Tongue (tissue), 2 donors: ENCODE data around the gene CAT. TPM values are rescaled to one million over a fixed set of nuclear protein-coding genes. Genes with fewer than 3 reads are reported as not detected.

ENCODE experiments used
- DNase-seq: peaks from one replicate; pipeline ENCODE4 v3.0.0-alpha.2; 2015
- total RNA-seq: library from RNA; depleted of rRNA; stranded (reverse); fragments of >200 nt; gene quantifications from one replicate; pipeline ENCODE4 v1.2.3, GENCODE V29; 2014

The CAT gene
- total RNA-seq, 1 donor from 2014 or later: 118 TPM

DNA sequence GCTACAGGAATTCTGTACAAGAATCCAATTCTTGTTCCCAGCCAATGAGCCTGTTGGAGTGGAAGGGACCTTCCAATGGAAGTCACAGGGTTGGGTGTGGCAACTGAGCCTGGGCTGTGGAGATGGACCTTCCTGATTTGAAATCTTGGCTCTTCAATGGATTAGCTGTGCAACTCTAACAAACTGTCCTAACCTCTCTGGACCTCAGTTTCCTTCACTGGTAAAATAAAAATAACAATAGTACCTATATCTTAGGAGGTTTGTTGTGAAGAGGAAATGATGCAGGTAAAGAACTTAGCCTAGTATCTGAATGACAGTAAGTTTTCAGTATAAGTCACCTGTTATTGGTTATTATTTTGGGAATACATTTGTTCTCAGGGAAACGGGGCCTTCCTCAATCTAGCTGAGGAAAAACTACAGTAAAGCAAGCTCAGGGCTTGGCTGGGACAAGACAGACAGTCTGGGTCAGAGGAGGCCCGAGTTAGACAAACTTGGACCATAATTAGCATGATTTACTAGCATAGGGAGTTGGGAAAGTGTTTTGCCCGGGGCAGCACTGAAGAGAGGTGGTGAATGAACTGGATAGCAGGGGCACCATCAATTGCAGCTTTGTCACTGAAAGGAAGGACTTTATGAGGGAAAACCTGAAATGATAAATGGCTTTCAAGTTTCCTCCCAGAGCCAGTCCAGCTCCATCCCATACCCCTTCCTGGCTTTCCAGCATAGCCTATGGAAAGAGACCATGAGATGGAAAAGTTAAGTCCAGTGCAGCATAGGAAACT is 61.2 kb downstream of the CAT start:
- DNase-seq: no peak

DNA sequence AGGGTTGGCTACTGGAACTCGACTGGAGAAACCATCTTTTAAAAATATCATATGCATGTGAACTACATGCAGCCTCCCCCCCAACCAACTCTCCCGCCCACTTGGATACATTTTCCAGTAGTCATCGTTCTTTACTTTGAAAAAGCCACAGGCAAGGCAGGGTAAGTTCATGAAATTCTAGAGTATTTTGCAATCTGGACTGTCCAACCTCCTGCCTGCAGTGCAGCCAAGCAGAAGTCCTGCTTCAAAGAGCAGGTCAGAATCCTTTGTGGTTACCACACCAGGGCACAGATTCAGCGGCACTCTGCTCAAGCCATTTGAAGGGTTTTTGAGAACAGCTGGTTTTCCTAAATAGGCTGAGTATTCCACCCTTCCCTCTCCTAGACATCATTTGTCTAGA is 62.8 kb downstream of the CAT start:
- peak; percentile 18 for DNase-seq

DNA sequence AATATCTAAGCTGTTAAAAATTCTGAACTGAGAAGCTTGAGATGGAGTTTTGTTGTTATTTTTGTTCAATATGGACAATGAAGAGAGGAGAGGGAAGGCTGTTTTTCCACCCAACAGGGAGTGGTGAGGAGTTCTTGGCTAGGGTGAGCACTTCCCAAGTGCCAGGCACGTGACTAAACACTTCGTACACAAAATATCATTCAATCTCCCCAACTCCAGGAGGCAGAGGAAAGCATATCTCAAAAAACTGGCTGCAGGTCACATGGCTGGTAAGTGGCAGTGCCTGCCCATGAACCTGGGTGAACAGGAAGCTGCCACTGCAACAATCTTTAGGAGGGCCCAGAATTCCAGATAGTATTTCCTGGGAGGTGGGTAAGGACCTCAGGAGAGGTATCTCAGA is 63.2 kb downstream of the CAT start:
- no peak for DNase-seq

DNA sequence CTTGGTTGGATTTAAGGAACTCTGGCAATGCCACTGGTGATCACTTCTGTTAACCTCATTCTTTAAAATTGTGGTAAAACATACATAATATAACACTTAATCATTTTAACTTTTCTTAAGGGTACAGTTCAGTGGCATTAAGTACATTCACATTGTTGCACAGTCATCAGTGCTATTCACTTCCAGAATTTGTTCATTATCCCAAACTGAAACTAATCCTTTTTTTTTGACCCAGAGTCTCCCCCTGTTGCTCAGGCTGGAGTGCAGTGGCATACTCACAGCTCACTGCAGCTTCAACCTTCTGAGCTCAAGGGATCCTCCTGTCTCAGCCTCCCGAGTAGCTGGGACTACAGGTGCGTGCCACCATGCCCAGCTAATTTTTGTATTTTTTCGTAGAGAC is 64.2 kb downstream of the CAT start:
- no peak for DNase-seq

DNA sequence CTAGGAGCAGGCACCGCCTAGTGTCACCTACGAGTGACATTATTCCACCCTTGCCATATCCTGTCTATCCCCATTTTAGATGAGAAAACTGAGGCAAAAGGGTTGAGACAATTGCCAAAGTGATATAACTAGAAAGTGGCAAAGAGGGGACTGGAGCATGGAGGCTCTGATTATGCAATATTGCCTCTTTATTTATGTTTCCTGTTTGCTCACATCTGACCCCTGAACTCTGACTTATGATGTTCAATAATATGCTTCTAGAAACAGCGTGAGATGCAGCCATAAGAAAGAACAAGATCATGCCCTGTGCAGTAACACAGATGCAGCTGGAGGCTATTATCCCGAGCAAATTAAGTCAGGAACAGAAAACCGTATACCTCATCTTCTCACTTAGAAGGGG is 67.1 kb downstream of the CAT start:
- no peak for DNase-seq

DNA sequence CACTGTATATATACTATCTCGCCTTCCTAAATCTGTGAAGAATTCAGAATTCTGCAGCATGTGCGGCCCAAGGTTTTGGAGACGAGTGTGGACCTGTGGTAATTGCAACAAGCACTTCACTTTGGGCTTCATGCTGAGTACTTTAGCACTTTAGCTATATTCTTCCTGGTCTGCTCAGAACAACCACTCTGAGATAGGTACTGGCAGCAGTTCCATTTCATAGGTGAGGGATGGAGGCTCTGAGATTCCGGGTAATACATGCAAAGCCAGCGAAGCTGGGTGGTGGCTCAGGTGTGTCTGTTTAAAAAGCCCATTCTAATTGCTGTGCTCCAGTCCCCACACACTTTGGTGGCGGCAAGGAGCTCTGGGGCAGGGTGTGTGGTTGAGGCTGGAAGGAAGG is 68.4 kb downstream of the CAT start:
- no peak for DNase-seq

DNA sequence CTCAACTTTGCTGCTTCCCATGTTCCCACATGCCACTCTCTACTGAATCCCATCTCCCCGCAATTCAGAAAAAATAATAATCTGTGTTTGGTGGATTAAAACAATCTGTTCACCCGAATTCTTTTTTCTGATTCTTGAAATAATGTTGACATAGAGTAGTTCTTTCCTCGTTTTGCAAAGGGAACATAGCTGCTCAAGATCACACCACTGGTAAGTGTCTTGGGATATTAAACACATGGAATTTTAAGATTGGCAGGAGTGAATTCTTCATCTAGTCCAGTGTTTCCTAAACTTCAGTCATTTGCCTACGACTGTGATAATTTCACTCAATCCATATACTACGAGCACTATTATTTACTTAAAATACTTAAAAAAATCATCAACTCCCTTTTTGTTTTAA is 68.9 kb downstream of the CAT start:
- no peak for DNase-seq

DNA sequence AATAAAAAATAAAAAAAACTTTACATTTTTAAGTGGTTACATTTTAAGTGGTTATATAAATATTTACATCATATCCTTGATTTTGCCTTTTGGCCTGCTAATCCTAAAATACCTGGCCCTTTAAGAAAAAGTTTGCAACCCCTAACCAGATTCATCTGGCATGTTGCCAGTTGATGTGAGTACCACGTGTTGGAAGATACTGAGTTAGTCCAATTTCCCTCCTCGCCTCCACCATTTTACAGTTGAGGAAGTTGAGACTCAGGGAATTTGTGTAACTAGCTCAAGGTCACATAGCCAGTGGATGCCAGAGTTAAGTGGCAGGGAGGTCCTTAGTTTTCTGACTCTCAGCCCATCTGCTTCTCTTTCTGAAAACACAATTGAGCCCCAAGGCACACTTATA is 69.8 kb downstream of the CAT start:
- no peak for DNase-seq

DNA sequence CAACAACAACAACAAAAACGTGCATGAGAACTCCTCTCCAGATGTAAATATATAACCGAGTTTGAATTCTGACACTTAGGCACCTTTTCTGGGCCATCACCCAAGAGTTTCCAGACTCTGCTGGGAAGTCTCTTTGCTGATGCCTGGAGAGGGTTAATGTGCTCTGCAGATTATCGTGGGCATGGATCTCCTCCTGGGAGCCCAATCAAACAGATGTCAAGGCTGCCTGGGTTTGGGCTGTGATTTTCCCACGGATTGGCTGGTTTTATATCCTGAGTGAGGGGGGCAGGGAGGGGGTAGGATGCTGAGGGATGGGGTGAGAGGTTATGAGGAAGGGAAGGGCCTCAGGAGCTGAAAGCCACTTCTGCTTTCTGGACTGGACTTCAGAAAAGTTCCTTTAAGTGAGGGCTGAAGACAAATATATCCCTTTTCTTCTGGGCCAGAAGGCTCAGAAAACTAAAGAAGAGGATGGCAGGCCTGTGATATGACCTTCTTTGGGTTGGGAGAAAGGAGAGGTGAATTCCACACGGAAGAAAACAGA is 70.7 kb downstream of the CAT start:
- DNase-seq: no peak

DNA sequence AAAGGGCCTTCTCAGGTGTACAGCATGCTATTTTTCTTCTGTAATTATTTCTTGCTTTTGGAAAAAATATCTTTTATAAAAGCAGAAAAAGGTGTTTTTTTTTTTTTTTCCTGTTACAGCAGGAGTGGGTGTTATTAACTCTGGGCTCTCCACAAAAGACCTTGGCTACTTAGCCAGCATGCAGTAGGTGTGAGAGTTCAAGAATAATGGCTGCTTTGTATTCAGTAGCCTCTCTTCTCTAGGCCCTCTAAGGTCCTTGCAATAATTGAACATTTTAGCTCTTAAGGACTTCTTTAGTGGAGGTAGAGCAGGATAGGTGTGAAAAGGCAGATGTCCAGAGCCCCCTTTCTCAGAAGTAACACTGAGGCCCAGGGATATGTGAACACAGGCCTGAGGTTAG is 71.5 kb downstream of the CAT start:
- no peak for DNase-seq

DNA sequence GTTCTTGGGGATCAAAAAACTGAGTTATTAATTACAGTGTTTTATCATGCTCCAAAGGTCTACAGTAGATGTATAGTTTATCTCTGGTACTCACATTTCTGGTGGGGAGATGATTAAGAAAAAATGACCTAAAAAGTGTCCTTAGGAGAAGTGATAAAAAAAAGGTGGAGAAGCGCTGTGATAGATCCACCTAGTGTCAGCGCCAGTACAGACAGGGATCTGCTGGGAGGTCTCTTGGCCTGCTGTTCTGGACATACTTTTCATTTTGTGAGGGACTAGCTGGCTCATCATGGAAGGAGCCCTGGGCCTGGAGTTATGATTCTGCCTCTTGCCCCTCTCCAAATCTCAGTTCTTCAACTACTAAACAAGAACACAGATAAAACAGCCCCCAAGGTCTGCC is 71.9 kb downstream of the CAT start:
- DNase-seq: no peak

DNA sequence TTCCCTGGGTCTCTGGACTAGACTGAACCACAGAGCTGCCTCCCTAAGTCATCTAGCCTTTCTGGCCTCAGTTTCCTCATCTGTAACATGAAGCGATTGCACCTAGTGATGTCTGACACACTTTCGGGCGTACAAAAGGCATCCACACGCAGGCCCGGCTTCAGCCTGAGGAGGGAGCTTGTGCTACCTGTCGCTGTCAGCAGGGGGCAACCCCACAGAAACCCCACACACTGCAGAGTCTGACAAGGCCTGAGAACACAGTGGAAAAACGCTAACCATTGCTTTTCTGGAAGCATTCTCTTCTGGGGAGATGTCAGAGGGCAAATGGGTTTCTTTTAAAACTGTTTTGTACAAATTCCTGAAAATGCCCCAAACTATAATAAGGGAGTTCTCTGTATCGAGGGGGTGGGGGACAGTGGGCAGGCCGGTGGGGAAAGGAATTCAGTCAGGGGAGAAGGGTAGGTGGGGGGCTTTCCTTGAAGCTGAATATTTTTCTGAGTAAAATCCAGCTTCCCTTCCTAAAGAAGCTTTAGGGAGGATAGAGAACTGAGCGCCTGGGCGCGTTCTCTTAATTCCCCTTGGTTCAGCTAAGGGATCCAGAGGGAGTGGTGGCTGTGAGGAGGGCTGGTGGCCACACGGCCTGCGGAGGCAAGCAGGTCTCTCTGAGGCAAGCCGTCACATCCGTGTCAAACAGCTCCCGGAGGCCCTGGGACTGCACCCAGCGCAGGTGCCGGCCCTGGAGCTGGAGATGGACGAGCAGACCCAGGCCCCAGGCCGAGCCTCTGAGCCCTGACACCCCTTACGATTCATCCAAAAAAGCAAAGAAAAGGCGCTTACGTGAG is 74.3 kb downstream of the CAT start:
- DNase-seq: peak; percentile 46

DNA sequence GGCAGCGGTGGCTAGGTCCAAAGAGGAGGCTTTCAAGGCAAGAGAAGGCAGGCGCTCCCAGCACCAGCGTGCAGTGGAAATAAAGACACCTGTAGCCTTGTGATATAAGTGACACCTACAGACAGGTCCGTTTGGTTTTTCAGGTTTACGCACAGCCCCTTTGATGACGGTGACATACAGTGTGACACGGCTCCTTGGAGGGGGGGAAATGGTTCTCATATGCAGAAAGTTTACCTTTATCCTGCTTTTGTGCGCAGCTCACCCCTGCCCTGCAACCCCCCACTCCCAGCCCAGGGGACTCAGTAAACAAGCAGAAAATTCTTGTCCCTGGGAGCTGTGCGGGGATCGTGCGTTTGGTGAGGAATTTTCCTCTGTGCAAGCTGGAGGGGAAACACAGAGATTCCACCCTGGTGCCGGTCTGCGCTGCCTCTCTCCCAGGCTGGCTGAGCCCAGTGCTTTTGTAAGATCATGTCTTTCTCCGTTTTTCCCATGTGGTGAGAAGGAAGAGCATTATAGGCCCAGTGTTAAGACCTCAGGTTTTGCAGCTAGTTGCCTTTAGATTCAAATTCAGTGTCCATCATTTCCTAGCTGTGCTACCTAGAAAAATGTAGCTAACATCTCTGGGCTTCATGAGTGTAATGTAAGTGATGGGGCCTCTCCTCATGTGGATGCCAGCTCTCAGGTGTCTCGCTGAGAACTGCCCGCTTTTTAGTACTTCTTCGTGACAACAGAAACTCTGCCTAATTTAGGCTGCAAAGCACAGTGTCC is 75.1 kb downstream of the CAT start, which contains the start of gene ELF5:
Gene ELF5 (minus strand): TSS at position 113 of the 768 bp plus-strand sequence. CDS start 8,045 bp downstream, outside the sequence.
- DNase-seq: peak; percentile 43

DNA sequence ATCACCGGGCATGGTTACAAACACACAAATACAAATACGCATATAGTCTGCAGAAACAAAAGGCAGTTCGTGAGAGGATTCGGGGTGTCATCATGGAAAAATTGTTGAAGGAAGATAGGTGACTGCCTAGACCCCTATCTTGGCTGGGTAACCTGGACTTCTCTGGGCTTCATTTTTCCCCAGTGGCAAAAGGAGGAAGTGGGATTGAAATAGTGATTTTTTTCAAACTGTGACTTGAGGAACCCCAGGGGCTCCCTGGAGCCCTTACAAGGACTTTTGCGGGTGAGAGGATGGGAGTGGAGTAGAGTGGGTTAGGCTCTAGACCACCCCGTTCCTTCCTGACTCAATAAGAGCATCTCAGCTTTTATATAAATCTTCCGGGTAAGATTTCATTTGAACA is 75.9 kb downstream of the CAT start:
- no peak for DNase-seq

DNA sequence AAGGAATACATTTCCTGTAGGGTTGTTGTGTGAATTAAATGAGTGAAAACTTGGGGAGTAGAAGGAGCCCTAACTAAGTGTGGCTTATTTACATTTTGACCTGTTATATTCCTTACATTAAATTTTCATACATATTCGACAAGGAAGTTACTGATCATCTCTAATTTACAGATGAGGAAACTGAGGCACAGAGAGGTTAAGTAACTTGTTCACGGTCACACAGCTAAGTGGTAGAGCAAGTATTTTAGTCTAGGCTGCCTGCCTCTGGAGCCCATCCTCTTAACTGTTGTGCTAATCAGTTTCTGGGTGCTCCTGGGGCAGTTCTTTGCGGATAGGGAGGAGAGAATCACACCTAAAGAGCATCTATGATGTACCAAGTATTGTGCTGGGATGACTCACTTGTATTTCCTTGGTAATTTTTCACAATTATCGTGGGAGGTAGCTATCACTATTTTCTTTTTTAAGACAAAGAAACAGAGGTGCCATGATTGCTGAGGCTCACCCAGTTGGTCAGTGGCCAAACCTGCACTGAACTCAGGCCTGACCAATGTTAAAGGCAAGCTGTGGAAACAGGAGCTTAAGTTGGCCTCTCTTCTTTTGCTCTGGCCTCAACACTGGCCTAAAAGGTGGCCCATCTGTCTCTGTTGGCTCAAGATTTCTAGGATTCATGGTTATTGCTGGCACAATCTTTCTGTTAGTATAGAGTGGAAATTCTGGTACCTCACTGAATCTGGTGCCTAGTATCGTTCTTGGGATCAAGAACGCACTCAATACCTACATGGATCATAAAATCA is 77.7 kb downstream of the CAT start:
- no peak for DNase-seq

DNA sequence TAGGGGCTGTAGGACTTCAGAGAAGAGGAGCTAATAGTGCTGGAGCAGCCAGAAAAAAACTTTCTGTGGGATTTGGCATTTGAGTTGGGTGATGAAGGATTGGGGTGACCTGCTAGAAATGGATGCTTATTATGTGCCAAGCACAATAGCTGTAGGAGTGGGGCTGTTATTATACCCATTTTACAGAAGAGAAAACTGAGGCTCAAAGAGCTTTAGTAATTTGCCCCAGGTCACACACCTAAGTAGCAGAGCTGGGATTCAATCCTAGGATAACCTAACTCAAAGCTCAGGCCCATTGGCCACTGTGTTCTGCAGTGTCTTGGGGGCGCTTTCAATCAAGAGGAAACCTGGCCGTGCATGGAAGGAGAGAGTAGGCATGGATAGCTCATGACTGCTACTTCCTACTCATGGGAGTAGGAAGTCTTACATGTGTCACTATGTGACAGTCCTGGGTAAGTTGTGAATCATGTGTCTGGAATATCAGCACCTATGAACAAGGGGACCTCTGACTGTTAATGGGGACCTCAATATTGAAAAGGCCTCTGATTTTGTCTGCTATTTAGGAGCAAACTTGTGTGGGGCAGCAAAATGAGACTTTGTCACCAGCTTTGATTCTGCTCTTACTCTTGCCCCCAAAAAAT is 81.0 kb downstream of the CAT start:
- DNase-seq: no peak

DNA sequence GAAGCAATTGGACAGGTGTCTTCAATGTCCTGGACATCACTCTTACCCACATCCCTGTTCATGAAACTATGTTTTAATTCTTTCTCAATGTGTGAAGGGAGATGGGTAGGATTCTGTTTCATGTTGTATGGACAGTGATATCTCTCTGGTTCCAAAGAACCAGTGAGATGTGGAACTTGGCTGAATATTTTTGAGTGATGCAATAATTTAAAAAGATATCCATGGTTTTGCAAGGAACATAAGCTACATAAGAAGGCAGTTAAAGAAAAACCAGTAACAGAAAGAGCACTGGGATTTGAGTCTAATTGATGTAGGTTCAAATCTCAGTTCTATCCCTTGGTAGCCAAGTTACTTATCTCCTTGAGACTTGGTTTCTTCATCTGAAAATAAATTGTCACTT is 82.5 kb downstream of the CAT start:
- DNase-seq: no peak
